Measurements from ENCODE around the gene FXR2.

- TF ChIP-seq, protein P1, sequence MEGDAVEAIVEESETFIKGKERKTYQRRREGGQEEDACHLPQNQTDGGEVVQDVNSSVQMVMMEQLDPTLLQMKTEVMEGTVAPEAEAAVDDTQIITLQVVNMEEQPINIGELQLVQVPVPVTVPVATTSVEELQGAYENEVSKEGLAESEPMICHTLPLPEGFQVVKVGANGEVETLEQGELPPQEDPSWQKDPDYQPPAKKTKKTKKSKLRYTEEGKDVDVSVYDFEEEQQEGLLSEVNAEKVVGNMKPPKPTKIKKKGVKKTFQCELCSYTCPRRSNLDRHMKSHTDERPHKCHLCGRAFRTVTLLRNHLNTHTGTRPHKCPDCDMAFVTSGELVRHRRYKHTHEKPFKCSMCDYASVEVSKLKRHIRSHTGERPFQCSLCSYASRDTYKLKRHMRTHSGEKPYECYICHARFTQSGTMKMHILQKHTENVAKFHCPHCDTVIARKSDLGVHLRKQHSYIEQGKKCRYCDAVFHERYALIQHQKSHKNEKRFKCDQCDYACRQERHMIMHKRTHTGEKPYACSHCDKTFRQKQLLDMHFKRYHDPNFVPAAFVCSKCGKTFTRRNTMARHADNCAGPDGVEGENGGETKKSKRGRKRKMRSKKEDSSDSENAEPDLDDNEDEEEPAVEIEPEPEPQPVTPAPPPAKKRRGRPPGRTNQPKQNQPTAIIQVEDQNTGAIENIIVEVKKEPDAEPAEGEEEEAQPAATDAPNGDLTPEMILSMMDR (tag by site-specific recombination; IDR thresholded peaks at IDR 0.05), result peak; percentile 52
- TF ChIP-seq, protein P2, sequence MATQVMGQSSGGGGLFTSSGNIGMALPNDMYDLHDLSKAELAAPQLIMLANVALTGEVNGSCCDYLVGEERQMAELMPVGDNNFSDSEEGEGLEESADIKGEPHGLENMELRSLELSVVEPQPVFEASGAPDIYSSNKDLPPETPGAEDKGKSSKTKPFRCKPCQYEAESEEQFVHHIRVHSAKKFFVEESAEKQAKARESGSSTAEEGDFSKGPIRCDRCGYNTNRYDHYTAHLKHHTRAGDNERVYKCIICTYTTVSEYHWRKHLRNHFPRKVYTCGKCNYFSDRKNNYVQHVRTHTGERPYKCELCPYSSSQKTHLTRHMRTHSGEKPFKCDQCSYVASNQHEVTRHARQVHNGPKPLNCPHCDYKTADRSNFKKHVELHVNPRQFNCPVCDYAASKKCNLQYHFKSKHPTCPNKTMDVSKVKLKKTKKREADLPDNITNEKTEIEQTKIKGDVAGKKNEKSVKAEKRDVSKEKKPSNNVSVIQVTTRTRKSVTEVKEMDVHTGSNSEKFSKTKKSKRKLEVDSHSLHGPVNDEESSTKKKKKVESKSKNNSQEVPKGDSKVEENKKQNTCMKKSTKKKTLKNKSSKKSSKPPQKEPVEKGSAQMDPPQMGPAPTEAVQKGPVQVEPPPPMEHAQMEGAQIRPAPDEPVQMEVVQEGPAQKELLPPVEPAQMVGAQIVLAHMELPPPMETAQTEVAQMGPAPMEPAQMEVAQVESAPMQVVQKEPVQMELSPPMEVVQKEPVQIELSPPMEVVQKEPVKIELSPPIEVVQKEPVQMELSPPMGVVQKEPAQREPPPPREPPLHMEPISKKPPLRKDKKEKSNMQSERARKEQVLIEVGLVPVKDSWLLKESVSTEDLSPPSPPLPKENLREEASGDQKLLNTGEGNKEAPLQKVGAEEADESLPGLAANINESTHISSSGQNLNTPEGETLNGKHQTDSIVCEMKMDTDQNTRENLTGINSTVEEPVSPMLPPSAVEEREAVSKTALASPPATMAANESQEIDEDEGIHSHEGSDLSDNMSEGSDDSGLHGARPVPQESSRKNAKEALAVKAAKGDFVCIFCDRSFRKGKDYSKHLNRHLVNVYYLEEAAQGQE (tag by site-specific recombination; IDR thresholded peaks at IDR 0.05), result 0 out of 2 replicates have a peak, but pooled peaks have one; percentile 27
Observed at GRCh38 chr17:7583253-7584109, 31.2 kb downstream of the FXR2 start, which contains the start of gene MPDU1.
